SU-DHL-6 (cell line): ENCODE measurements around the gene PMEL.
A peak's percentile ranks its signal among the peaks of the same experiment; 100 is the strongest.

Source experiments
- H2AFZ ChIP-seq: fragments of 200-600 bp; sonication (generic); 2 replicates; pipeline ENCODE4 v1.6.1; 2014; ENCODE audit warnings: low read depth, mild to moderate bottlenecking, moderate library complexity, mixed read lengths, antibody characterized with exemption, low read length; ENCODE audit not compliant: severe bottlenecking
- H3F3A ChIP-seq: fragments of 200-600 bp; shearing (Covaris generic); 2 replicates; pipeline ENCODE4 v1.6.0; 2016; ENCODE audit warnings: antibody characterized with exemption, mild to moderate bottlenecking; ENCODE audit not compliant: insufficient read depth
- H3K27ac ChIP-seq: fragments of 200-600 bp; sonication (generic); 2 replicates; pipeline ENCODE4 v1.5.1; 2016; ENCODE audit warnings: low read depth, mild to moderate bottlenecking, low read length, moderate library complexity, mixed read lengths
- H3K27me3 ChIP-seq: fragments of 200-600 bp; sonication (generic), shearing (Covaris generic); 2 replicates; pipeline ENCODE4 v1.6.0; 2014; ENCODE audit warnings: mild to moderate bottlenecking, low read length
- H3K36me3 ChIP-seq: fragments of 200-600 bp; sonication (generic); 2 replicates; pipeline ENCODE4 v1.6.1; 2014; ENCODE audit warnings: mild to moderate bottlenecking, low read length, mixed read lengths
- H3K4me2 ChIP-seq: fragments of 300-600, 200-600 bp; shearing (Covaris generic), sonication (generic); 2 replicates; pipeline ENCODE4 v1.6.0; 2014; ENCODE audit warnings: low read length, low read depth, mild to moderate bottlenecking; ENCODE audit not compliant: poor library complexity, severe bottlenecking
- H3K4me3 ChIP-seq: fragments of 200-600 bp; sonication (generic); 2 replicates; pipeline ENCODE4 v1.5.1; 2014; ENCODE audit warnings: antibody characterized with exemption, low read length, mild to moderate bottlenecking, mixed read lengths; ENCODE audit not compliant: insufficient read depth, poor library complexity, severe bottlenecking
- H3K79me2 ChIP-seq: fragments of 200-600 bp; sonication (generic); 2 replicates; pipeline ENCODE4 v1.6.1; 2014; ENCODE audit warnings: mild to moderate bottlenecking, low read length, moderate library complexity; ENCODE audit not compliant: insufficient read depth
- H3K9ac ChIP-seq: fragments of 200-600 bp; sonication (generic); 2 replicates; pipeline ENCODE4 v1.7.0; 2014; ENCODE audit warnings: mild to moderate bottlenecking, low read length
- H3K9me2 ChIP-seq: fragments of 200-600 bp; sonication (generic); replicated peaks from 2 replicates; pipeline ENCODE4 v1.6.1; 2014; ENCODE audit warnings: low read length; ENCODE audit not compliant: insufficient read depth
- H3K9me3 ChIP-seq: fragments of 200-600 bp; sonication (generic); 2 replicates; pipeline ENCODE4 v1.6.1; 2014; ENCODE audit warnings: low read length, mixed read lengths; ENCODE audit not compliant: insufficient read depth
- H4K20me1 ChIP-seq: fragments of 200-600 bp; sonication (generic); 2 replicates; pipeline ENCODE4 v1.6.1; 2014; ENCODE audit warnings: low read depth, mild to moderate bottlenecking, antibody characterized with exemption, low read length, moderate library complexity, mixed read lengths
- EZH2phosphoT487 ChIP-seq: fragments of 200-600 bp; sonication (generic), shearing (Covaris generic); conservative IDR thresholded peaks from 2 replicates; pipeline ENCODE4 v1.6.1; 2018; ENCODE audit warnings: mild to moderate bottlenecking, antibody characterized with exemption, low read length, moderate library complexity, mixed read lengths
- TF ChIP-seq, protein P1 (sequence below): fragments of 200-600 bp; sonication (generic); IDR thresholded peaks from one replicate; pipeline ENCODE4 v1.5.1; 2017; ENCODE audit warnings: antibody characterized with exemption, mild to moderate bottlenecking, low read length, moderate library complexity; ENCODE audit not compliant: insufficient read depth, poor library complexity, severe bottlenecking

Gene PMEL

GRCh38 chr12:55969356-55969755, 3.5 kb upstream of the PMEL start:
- H3K4me2 ChIP-seq, result no peak overlapping the region
- no peak overlapping the region for H3K27ac ChIP-seq
- no peaks in the 10 kb centered on the region for H3K9me3 ChIP-seq

DNA sequence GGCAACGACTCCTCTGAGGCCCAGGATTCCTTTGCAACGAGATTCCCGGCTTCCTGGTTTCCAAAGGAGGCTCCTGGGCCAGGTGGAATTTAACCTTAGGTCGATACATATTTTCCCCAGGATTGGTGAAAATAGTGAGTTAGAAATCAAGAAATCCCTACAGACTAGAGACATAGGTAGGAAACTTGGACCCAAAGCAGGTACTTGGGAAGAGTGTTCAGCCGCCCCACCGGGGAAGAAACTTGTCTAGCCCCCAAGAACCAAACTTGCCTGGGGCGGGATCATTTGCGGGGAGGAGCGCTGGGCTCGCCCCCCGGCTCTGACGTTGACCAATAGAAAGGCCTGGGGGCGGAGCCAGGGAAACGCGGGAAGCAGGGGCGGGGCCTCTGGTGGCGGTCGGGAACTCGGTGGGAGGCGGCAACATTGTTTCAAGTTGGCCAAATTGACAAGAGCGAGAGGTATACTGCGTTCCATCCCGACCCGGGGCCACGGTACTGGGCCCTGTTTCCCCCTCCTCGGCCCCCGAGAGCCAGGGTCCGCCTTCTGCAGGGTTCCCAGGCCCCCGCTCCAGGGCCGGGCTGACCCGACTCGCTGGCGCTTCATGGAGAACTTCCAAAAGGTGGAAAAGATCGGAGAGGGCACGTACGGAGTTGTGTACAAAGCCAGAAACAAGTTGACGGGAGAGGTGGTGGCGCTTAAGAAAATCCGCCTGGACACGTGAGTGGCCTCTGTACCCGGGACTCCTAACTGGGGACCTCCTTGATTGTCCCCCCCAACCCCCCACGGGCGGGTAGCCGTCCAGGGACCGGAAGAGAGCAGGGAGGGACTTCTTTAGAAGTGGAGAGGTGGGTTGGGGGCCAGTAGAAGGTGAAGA, 803 bp upstream of the PMEL start, which contains the start of gene CDK2:
Gene CDK2 (plus strand): TSS at position 423 of the 874 bp plus-strand sequence. CDS start 179 bp downstream, at position 602.
- Histone ChIP-seq H2AFZ (peak within 1 kb of the TSS; percentile 85), H3K79me2 (peaks cover 22% of the 10 kb centered on the region), H3K4me2 (peak within 1 kb of the TSS; percentile 94), H3K9ac (peak within 1 kb of the TSS; percentile 95), H3K9me3 (no peaks in the 10 kb centered on the region), H3K4me3 (peak within 1 kb of the TSS; percentile 98), H4K20me1 (no peaks in the 10 kb centered on the region), H3K27me3 (no peaks in the 10 kb centered on the region), H3K27ac (peak within 1 kb of the TSS; percentile 56), H3K36me3 (peaks cover 10% of the 10 kb centered on the region; the same call in 1 of the 2 replicates), H3K9me2 (no peaks in the 10 kb centered on the region), H3F3A (peaks cover 2% of the 10 kb centered on the region; the same call in 1 of the 2 replicates)
- TF ChIP-seq, protein P1, sequence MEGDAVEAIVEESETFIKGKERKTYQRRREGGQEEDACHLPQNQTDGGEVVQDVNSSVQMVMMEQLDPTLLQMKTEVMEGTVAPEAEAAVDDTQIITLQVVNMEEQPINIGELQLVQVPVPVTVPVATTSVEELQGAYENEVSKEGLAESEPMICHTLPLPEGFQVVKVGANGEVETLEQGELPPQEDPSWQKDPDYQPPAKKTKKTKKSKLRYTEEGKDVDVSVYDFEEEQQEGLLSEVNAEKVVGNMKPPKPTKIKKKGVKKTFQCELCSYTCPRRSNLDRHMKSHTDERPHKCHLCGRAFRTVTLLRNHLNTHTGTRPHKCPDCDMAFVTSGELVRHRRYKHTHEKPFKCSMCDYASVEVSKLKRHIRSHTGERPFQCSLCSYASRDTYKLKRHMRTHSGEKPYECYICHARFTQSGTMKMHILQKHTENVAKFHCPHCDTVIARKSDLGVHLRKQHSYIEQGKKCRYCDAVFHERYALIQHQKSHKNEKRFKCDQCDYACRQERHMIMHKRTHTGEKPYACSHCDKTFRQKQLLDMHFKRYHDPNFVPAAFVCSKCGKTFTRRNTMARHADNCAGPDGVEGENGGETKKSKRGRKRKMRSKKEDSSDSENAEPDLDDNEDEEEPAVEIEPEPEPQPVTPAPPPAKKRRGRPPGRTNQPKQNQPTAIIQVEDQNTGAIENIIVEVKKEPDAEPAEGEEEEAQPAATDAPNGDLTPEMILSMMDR, result no peak
- no peak for TF ChIP-seq EZH2phosphoT487

More at GRCh38 chr12:55969356-55969755, 3.5 kb upstream of the PMEL start:
- Histone ChIP-seq H3K9me2 (no peaks in the 10 kb centered on the region), H2AFZ (no peak overlapping the region), H3K4me3 (no peak overlapping the region), H3K9ac (no peak overlapping the region), H3F3A (peaks cover 13% of the 10 kb centered on the region; the same call in 1 of the 2 replicates), H3K36me3 (peaks cover 10% of the 10 kb centered on the region; the same call in 1 of the 2 replicates), H4K20me1 (no peaks in the 10 kb centered on the region), H3K79me2 (peaks cover 23% of the 10 kb centered on the region), H3K27me3 (no peaks in the 10 kb centered on the region)
- TF ChIP-seq, protein P1, result no peak
- no peak for TF ChIP-seq EZH2phosphoT487

GRCh38 chr12:55965240-55965639, 602 bp downstream of the PMEL start:
- no peak overlapping the region for H3K27ac ChIP-seq
- H3F3A ChIP-seq, result no peaks in the 10 kb centered on the region; the same call in 1 of the 2 replicates
- H3K27me3 ChIP-seq, result no peaks in the 10 kb centered on the region
- H3K9me3 ChIP-seq, result no peaks in the 10 kb centered on the region
- peaks cover 10% of the 10 kb centered on the region; the same call in 1 of the 2 replicates for H3K36me3 ChIP-seq
- H3K9me2 ChIP-seq, result no peaks in the 10 kb centered on the region
- peaks cover 22% of the 10 kb centered on the region for H3K79me2 ChIP-seq
- no peak overlapping the region for H3K4me2 ChIP-seq
- H3K9ac ChIP-seq, result no peak overlapping the region
- H4K20me1 ChIP-seq, result no peaks in the 10 kb centered on the region
- no peak for TF ChIP-seq EZH2phosphoT487
- TF ChIP-seq, protein P1, result no peak
- H3K4me3 ChIP-seq, result no peak overlapping the region
- H2AFZ ChIP-seq, result no peak overlapping the region
